HL-60 (cell line): Measurements from ENCODE around the gene XYLT1.

ENCODE experiments used
- DNase-seq, 2 experiments: peaks; one replicate each; pipeline ENCODE4 v3.0.0-alpha.2; 2010 to 2020; ENCODE audit warnings: low read depth in 1 of 2, low spot score in 1 of 2
- H3K27ac ChIP-seq: fragments of 250-450 bp; sonication (Bioruptor Pico); replicated peaks from 2 replicates; pipeline ENCODE4 v1.5.1; 2020; ENCODE audit warnings: mild to moderate bottlenecking, moderate library complexity
- H3K27me3 ChIP-seq: fragments of 250-450 bp; sonication (Bioruptor Pico); 2 replicates; pipeline ENCODE4 v1.5.1; 2021; ENCODE audit warnings: mild to moderate bottlenecking, moderate library complexity; ENCODE audit not compliant: insufficient read depth, poor library complexity, severe bottlenecking
- H3K4me3 ChIP-seq: replicated peaks from 2 replicates; pipeline ENCODE4 v1.5.1; 2011; ENCODE audit warnings: mild to moderate bottlenecking, control low read depth, low read length; ENCODE audit not compliant: insufficient read depth
- CTCF ChIP-seq: IDR thresholded peaks from one replicate; pipeline ENCODE4 v1.5.1; 2011; ENCODE audit warnings: low read length, control low read depth, inconsistent platforms; ENCODE audit not compliant: insufficient read depth
- GABPA ChIP-seq: IDR thresholded peaks from 2 replicates; pipeline ENCODE4 v1.6.1; 2012; ENCODE audit warnings: low read depth
- POLR2AphosphoS5 ChIP-seq: IDR thresholded peaks from 2 replicates; pipeline ENCODE4 v1.6.1; 2012; ENCODE audit warnings: low read depth
- SPI1 ChIP-seq: IDR thresholded peaks from 2 replicates; pipeline ENCODE4 v1.6.1; 2012; ENCODE audit warnings: low read depth, mild to moderate bottlenecking, borderline replicate concordance
- TF ChIP-seq, protein P1 (sequence below): IDR thresholded peaks from 2 replicates; pipeline ENCODE4 v1.6.1; 2012; ENCODE audit warnings: low read depth; ENCODE audit not compliant: insufficient replicate concordance

Gene XYLT1

GRCh38 chr16:17104654-17105053, 366.1 kb downstream of the XYLT1 start:
- H3K4me3 ChIP-seq = no peak overlapping the region
- H3K27me3 ChIP-seq = no peaks in the 10 kb centered on the region
- TF ChIP-seq, protein P1, sequence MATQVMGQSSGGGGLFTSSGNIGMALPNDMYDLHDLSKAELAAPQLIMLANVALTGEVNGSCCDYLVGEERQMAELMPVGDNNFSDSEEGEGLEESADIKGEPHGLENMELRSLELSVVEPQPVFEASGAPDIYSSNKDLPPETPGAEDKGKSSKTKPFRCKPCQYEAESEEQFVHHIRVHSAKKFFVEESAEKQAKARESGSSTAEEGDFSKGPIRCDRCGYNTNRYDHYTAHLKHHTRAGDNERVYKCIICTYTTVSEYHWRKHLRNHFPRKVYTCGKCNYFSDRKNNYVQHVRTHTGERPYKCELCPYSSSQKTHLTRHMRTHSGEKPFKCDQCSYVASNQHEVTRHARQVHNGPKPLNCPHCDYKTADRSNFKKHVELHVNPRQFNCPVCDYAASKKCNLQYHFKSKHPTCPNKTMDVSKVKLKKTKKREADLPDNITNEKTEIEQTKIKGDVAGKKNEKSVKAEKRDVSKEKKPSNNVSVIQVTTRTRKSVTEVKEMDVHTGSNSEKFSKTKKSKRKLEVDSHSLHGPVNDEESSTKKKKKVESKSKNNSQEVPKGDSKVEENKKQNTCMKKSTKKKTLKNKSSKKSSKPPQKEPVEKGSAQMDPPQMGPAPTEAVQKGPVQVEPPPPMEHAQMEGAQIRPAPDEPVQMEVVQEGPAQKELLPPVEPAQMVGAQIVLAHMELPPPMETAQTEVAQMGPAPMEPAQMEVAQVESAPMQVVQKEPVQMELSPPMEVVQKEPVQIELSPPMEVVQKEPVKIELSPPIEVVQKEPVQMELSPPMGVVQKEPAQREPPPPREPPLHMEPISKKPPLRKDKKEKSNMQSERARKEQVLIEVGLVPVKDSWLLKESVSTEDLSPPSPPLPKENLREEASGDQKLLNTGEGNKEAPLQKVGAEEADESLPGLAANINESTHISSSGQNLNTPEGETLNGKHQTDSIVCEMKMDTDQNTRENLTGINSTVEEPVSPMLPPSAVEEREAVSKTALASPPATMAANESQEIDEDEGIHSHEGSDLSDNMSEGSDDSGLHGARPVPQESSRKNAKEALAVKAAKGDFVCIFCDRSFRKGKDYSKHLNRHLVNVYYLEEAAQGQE = no peak
- TF ChIP-seq SPI1 (no peak), CTCF (no peak)
- DNase-seq = no peak
- H3K27ac ChIP-seq = no peak overlapping the region

DNA sequence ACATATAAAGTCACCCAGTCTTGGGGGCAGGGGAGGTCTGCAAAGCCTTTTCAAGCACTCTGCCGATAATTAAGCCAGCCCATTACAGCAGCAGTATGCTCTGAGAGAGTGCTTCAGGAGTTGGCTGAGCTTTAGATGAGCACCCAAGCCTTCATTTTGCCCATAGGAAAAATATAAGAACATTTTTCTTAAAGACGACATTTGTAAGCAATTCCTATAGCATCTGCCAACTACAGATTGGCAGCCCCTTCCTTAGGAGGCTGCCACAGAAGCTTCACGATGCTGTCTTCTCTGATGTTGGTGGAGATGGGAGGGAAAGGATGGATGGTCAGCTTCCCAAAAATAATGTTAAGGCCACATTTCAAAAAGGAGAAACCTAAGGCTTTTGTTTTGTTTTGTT, 367.5 kb downstream of the XYLT1 start:
- TF ChIP-seq, protein P1 = no peak
- TF ChIP-seq POLR2AphosphoS5 = no peak
- TF ChIP-seq CTCF = no peak
- TF ChIP-seq GABPA = no peak
- no peak for TF ChIP-seq SPI1
- H3K27ac ChIP-seq = no peak overlapping the region
- H3K4me3 ChIP-seq = no peak overlapping the region
- no peak for DNase-seq
- no peaks in the 10 kb centered on the region for H3K27me3 ChIP-seq

GRCh38 chr16:17101646-17102045, 369.1 kb downstream of the XYLT1 start:
- Histone ChIP-seq H3K27me3 (no peaks in the 10 kb centered on the region), H3K4me3 (no peak overlapping the region), H3K27ac (no peak overlapping the region)
- DNase-seq = peak in 1 of 2 experiments; percentile 22
- no peak for TF ChIP-seq GABPA
- no peak for TF ChIP-seq POLR2AphosphoS5
- TF ChIP-seq, protein P1 = no peak
- TF ChIP-seq CTCF = no peak
- no peak for TF ChIP-seq SPI1
